Astrocyte (in vitro differentiated cells and primary cell): ENCODE measurements around the gene FAM240A.

Source experiments
- EZH2 ChIP-seq: IDR thresholded peaks from 2 replicates; pipeline ENCODE4 v1.6.1; 2012; ENCODE audit warnings: mild to moderate bottlenecking, low read length, inconsistent platforms; ENCODE audit not compliant: insufficient read depth
- TF ChIP-seq, protein P1 (sequence below): IDR thresholded peaks from 2 replicates; pipeline ENCODE4 v1.5.1; 2011; ENCODE audit warnings: low read depth, mild to moderate bottlenecking, inconsistent platforms, low read length, moderate library complexity; ENCODE audit not compliant: insufficient read depth

DNA sequence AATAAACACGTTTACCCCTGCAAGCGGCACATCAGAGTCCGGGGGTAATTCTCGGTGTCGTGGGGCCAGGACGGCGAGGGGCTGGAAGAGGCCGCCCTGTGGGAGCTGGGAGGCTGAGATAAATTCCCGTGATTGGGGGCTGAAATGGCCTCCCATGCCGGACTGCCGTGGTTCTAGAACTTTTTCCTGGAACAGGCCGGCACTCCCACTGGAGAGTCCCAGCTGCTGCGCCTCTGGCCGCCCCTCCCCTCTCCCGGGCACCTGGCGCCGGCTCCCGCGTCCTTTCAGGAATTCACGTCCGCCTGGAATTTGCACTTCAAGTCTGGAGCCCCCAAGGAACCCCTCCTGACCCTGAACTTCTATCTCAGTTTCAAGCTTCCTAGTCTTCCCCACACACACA lies 35.4 kb upstream of the FAM240A start:
- TF ChIP-seq, protein P1, sequence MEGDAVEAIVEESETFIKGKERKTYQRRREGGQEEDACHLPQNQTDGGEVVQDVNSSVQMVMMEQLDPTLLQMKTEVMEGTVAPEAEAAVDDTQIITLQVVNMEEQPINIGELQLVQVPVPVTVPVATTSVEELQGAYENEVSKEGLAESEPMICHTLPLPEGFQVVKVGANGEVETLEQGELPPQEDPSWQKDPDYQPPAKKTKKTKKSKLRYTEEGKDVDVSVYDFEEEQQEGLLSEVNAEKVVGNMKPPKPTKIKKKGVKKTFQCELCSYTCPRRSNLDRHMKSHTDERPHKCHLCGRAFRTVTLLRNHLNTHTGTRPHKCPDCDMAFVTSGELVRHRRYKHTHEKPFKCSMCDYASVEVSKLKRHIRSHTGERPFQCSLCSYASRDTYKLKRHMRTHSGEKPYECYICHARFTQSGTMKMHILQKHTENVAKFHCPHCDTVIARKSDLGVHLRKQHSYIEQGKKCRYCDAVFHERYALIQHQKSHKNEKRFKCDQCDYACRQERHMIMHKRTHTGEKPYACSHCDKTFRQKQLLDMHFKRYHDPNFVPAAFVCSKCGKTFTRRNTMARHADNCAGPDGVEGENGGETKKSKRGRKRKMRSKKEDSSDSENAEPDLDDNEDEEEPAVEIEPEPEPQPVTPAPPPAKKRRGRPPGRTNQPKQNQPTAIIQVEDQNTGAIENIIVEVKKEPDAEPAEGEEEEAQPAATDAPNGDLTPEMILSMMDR = no peak
- no peak for TF ChIP-seq EZH2
